Measurements from ENCODE around the gene RNU1-4.
"Not testable (repeated sequence)": the region's sequence is repeated elsewhere in the genome, so short reads cannot be mapped to it uniquely, and the experiment has no call there.

The RNU1-4 gene

DNA sequence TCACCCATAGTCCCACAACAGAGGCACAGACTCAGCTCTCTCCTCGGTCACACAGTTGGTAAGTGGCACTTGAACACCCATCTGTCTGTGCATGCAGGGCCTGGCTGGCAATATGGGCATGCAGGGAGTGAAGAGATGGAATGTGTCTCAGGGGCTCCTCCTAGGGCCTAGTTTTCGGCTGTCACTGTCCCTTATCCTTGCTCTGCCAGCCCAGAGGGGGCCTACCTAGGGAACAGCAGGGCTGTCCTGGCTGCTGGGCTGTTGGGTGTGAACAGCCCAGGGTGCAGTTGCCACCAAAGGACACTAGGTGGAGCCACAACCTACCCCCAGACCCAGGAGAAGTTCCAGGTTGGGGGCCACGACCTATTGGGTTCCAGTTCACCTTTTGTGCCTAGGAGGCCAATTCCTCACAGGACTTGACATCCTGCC lies 30.6 kb upstream of the RNU1-4 start:
- peak; percentile 62 for DNase-seq

DNA sequence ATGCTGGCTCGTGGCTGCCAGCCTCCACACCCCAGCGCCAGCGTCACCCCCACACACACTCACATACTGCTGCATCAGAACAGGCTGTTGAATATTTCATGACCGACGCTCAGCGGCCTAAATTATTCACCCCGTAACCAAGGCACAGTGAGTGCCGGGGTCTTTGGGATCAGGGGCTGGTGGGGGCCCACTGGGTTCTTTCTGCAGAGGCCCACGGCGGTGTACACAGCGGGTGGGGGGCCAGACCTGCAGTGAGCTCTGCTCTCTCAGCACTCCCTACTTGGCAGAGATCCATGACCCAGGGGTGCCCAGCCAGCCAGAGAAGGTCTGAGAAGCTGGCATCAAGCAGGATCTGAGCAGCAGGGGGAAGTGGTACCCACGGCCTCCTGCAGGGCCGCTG lies 29.7 kb upstream of the RNU1-4 start:
- DNase-seq = not testable (repeated sequence)

DNA sequence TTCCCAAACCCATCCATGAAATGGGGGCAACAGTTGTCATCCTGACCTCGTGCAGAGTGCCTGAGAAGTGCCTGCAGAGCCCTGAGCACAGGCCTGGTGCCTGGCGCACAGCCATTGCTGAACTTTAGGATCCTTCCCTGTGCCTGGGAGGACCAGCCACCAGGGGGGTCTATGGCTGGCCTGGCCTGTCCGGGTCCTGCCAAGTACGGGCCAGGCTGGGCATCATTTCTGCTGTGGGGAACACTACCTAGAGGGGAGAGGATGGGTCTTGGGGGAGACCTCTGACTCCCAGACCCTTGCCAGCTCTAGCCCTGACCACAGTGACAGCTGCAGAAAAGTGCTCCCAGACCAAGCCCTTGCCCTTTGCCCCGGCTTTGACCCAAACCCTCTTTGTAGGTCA lies 28.2 kb upstream of the RNU1-4 start:
- not testable (repeated sequence) for DNase-seq

DNA sequence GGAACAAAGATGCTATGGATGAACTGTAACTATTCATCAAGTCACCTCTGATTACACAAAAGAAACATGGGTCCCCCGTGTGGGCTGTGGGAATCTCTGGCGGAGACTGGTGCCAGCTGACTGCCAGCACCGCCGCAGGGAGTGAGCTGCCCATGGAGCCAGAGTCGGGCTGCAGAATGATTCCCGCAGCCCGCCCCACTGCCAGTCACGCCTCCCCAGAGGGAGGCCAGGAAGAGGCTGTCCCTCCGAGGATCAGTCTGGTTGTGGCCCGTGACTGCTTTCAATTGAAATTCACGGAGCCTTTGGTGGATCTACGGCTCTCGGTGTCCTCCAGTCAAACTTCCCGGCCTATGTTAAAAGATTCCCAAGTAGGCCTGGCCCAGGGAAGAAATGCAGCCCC lies 27.7 kb upstream of the RNU1-4 start:
- not testable (repeated sequence) for DNase-seq

DNA sequence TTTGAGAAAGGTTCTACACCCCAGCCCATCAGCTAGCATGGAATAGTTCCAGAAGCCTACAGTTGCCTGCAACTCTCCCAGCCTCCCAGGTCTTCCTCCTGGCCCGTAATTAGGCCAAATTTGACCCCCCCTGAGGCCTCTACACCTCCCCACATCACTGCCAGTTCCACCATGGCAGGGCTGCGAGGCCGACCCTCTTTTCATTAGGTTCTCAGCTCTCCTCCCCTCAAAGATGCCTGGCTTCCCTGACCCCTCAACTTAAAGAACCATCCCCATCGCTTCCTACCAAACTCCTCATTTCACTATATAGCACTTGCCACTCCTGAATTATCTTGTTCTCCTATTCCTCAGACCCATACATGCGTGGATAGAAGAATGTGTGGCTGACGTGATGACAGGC lies 27.3 kb upstream of the RNU1-4 start:
- DNase-seq = not testable (repeated sequence)

DNA sequence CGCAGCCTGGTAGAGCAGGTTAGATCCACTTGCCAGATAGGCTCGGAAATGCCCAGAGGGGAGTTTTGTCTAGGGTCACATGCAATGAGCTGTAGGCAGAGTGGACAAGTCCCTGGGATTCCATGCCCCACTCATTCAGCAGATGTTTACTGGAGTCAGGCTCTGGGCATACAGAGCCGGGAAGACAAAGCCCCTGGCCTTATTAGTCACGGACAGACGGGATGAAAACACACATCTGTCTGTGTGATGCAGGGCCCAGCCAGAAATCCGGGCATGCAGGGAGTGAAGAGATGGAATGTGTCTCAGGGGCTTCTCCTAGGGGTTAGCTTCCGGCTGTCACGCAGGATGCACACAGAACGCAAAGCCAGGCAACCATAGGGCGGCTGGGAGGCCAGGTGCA lies 26.8 kb upstream of the RNU1-4 start:
- DNase-seq = not testable (repeated sequence)

DNA sequence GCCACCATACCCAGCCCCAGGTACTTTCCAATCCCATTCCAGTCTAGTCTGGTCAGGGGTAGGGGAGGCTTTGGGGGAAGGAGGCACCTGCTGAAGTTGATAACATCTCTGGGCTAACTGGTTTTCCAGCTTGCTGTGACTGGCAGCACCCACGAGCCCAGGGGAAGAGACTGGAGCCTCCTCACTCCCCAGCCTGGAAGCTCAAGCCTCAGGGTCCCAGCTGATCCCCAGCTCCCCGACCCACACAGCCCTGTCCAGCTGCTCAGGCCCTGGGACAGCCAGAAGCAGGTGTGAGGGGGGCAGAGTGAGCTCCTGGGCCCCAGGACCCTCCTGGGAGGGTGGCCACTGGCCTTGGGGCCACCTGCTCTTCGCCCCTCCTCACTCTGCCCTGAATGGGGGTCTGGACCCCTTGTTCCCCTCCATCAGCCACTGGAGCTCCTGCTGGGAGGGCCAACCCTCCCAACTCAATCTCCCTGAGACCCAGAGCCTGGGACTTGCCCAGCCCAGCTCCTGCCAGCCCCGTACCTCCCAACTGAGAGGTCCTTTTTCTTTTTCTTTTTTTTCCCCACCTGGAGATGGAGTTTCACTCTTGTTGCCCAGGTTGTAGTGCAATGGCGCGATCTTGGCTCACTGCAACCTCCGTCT lies 23.5 kb upstream of the RNU1-4 start:
- no peak for DNase-seq

DNA sequence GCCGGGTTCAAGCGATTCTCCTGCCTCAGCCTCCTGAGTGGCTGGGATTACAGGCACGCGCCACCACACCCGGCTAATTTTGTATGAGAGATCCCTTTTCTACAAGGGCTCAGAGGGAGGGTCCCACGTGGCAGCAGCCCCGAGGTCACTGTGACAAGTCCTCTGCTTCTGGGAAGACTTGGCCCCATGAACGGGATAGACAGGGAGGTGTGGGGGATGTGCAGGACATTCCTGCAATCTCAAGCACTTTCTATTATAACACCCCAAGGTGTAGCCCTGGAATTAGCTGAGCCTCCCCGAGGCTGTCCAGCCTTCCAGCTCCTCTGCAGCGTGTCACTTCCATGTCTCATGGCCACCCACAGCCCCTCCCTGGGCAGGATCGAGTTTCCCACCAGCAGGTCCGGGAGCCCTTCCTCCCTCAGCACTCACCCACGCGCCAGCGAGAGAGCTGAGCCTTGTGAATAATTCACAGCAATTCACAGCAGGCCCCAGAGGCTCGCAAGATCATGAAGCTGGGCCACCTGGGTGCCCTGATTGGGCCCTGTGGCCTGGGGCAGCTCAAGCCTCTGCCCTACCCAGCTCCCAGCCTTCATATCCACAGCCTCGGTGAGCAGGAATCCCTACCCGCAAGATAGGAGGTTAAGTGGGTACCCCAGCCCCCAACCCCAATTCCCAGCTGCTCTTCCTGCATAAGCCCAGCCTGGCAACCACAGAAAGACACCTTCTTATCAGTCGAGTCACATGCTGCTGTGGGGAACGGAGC lies 22.8 kb upstream of the RNU1-4 start:
- DNase-seq = no peak

DNA sequence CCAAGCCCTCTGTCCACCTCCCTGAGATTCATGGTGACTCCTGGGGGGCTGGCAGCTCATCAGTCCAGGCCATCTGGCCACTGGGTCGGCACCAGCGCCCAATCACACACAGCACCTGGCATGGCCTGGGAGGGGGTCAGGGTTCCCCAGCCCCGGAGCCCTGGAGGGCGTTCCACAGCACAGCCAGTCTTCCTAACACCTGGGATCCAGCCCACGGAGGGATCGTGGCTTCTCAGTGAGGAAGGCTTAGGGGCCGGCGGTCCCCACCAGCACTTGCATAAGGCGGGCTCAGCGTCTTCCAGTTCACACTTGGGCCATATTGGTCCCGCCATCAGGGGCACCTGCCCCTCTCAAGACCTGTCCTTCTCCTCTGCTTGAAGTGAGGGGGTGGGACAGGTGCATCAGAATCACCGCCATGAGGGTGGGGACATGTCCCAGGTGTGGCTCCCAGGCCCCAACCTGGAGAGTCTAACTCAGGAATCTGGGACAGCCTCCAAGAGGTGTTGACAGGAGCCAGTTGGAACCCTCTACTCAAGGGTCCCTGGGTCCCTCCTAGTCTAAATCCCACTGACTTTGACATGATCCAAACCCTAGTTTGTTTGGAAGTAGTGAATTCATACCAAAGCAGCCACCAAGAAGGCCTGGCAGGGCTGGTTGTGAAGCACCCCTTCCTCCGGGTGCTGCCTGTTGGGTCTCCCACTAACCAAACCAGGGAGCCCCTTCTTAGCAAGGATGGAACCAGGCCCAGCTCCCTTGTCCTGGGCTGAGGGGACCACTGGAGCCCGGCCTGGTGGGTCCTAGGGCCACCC lies 22.0 kb upstream of the RNU1-4 start:
- DNase-seq = not testable (repeated sequence)

DNA sequence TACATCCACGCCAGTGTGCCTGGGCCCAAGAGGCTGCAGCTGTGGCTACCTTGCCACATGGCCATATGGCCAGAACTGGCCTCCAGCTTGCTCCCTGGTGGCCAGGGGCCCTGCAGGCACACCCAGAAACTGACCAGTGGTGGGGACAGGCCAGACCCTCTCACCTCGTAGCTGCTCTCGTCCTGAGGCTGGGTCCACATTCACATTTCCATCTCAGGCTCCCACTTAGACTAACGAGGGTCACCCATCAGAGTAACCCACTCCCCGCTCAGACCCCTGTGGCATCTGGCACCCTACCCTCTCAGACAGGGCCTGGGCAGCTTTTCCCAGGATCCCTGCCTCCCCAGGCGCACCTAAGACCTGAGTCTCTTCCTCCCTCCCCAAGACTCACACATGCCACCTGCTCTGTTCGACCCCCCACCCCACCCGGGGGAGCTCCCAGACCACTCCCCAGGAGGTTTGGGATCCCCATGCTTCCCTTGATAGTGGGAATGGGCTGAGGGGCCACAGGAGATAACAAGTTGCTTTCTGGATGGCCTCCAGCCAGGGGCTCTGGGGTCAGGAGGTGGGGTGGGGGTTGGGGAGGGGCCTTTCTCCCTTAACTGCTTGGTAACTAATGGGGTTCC lies 21.3 kb upstream of the RNU1-4 start:
- no peak for DNase-seq

DNA sequence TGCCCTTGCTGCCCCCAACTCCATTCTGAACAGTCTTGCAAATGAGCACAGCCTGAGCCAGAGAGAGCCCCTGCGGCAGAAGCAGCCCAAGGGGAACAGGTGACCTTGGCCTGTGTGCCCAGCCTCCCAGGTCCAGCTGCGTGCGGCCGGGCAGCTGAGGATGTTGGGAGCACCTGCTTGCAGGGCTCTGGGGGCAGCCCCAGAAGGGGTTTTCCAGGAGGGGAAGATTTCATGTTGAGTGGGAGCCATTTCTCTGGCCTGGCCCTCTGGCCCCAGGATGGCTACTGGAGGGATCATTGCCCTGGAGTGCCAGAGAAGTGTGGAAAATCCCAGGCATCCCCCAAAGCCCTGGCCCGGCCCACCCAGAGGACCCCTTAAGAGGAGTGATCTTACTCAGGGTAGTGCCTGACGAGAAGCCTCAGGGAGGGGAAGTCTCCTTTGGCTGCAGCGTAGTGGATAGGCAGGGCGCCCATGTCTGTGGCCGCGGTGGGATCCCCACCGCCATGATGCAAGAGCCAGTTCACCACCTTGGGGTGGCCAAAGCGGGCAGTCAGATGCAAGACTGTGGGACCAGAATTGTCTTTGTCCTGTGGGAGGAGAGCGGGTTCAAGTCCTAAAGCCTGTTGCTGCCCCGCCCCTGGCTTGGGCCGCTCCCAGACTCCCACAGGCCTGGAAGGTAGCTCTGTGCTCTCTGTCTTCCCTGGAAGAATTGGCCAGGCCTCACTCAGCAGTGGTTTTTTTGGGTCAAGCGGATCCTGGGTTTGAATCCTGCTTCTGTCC lies 20.6 kb upstream of the RNU1-4 start:
- DNase-seq = no peak

DNA sequence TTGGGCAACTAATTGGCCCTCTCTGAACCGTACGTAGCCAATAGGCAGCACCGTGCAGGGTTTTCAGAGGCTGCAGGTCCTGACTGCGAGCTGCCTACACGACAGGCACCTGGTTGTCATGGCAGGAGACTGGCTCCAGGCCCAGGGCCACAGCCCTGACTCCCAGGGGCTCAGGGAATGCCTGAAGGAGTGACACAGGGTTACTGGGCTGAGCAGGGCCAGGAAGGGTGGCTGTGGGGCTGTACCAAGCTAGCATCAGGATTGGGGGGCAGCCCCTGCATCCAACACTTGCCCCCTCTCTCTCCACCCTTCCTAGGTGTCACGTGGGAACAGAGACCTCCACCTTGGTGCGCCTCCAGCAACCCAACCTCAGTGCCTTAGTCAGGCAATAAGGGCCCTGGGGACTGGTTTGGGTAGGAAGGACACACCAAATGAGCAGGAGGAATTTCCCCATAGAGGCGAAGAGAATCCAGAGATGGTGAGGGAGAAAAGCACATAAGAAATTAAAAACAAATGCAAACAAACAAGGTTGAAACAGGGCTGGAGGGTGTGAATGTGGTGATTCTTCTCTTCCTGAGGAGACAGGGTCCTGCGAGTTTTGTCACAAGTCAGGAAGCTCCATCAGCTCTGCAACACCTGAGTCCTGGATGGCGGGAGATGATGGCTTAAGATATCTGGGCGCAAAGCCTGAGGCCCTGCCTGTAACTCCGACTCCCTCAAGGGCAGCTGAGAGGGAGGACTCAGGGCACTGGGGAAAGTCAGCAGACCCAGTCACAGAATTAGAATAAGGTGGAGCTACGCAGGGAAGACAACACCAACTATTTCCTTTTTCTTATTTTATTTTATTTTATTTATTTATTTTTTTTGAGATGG lies 19.7 kb upstream of the RNU1-4 start:
- DNase-seq = no peak

DNA sequence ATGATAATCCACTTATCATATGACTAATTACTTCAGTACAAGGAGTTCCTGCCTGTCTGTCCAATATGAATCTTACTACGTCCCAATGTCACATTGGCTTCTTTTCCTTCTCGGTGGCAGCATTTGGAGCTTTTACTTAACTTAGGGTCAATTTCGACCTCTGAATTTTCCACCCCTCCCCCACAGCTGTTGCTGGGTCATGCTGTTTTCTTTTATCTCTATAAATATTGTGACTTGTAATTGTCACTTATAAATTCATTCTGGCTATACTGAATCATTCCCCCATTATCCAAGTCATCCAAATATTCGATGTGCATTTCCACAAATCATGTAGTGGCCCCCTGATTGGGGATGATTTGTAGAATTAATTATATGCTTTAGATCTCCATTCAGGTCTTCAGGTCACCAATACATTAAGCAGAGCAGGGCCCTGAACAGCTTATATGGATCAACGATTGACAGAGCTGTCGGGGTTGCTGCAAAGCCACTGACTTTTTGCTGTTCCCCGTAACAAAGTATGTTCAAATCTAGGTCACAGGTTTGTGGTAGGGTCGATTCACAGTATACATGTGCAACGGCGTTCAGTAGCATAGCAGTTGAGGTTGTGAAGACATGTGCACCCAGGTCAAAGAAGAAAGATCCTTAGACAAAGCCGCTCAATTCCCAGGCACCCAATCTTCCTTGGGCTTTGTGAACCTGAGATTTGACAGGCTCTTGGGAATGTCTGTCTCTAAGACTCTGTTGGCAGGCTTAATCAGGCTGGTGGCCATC lies 18.3 kb upstream of the RNU1-4 start:
- DNase-seq = no peak

DNA sequence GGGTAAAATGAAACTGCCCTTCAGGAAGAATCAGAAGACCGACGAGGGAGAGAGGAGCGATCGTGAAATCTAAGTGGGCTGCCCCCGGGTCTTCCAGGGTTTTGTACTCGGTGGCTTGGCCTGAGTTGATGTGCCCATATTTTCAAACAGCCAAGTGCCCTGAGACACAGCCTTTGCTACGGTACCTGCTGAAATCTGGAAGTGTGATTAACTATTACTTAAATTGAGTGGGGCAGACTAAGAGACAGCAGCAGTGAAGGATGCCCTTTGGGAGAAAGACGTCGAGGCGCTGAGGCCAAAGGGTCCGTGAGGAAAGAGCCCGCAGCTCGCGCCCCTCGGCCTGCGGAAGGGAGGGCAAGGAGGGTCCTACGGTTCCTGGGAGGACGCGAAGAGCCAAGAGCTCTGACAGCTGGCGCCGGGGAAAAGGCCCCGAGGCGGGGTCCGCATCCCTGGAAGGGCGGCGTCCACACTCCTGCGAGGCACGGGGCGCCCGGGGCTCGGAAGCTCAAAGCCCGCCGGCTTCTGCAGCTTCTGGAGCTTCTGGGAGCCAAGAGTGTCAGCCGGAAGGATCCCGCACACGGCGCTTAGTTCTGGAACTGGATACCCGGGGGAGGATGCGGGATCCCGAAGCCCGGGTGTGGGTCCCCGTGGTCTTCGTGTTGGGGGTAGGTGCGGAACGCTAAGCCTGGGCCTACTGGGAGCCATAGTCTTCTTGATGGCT lies 15.4 kb upstream of the RNU1-4 start:
- peak; percentile 4 for DNase-seq

DNA sequence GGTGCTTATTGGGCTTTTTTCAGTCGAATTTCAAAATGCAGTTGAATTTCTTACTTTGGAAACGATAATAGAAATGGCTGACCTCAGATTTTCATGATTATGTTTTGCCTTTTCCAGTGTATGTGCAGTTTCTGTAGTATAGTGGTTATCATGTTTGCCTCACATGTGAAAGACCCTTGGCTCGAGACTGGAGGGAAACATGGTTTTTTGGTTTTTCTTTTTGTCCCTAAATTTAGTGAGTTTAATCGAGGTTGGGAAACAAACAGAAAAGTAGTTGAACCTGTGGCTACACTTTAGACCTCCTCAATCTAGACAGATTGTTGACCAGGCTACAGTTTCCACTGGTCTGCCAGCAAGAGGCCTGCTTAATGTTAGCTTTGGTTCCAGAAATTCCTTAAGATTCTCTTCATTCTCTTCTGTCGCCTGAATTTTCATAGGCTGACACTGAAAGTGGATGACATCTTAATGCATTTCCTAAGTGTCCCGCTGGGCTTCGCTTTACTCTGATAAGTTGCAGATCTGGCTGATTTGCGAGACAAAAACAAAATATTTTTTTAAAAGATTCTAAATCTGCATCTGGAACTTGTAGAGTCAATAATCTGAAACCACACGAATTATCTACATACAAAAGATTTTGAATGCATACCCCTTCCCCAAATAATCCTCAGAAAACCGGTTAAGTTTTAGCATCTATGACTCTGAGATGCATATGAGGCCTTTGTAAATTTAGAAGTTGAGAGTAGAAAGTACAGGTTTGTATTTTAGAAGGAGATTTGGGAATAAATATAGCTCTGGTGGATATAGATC lies 14.7 kb upstream of the RNU1-4 start:
- DNase-seq = not testable (repeated sequence)

DNA sequence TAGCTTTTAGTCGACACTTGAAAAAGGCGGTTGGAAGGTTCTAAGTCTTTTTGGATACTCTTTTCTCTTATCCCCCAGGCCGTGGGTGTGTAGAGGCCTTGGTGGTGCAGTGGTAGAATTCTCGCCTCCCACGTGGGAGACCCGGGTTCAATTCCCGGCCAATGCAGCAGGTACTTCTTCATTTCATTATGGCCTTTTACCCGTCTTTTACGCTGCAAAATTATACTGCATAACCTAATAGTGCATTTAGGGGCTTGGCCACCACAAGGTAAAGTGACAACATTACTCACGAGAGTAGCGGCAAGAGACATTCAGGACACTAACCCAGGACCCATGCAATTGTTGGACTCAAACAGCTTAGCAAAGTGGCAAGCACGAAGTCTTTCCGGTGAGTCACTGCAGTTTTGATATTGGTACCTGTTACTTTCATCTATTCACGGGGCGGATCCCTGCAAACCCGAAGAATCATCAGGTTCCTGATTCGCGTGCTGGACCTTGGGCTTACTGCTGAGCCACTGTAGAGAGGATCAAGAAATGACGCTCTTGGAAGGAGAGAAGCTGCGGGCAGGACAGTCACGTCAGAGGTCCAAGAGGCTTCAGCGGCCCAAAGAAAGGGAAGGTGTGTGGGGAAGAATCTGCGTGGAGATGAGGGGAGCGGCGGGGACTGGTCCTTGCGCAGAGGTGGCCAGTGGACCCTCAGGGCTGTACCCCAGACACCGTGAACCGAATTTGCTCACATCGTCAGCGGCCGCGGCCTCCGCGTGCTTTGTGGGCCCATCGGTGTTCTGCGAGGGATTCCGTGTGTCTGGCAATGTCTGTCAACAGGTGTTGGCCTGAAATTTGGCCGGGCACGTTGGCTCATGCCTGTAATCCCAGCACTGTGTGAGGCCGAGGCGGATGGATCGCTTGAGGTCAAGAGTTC lies 12.9 kb upstream of the RNU1-4 start:
- DNase-seq = peak; percentile 82

DNA sequence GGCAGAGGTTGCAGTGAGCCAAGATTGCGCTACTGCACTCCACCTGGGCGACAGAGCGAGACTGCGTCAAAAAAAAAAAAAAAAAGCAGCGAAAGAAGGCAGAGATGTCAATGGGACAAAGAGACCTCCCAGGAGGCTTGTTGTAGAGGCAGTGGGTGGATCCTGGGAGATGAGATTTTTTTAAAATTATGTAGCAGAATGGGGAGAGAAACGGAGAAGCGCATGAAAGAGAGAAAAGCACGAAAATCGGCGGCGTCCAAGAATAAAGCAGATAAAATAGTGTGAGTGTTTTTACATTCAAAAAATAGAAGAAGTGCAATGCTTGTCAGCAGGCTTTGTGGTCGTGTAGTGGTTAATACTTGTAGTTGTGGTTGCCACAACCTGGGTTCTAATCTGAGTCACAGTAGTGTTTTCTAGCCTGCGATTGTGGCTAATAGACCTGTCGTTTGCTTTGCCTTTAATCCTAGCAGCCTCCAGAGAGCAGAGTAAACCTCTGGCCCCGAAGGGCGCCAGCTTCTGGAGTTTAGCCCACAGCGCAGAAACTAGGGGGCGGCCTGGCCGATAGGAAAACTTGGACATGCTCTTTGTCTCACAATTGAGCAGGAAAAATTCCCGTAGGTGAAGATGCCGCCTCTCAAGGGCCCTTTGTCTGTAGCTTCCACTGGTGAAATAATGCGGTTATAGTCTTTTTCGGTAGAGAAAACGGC lies 11.9 kb upstream of the RNU1-4 start:
- DNase-seq = peak; percentile 26
